CD1c-positive myeloid dendritic cell (primary cell): ENCODE data around the gene ATP6V0A1.
A peak's percentile ranks its signal among the peaks of the same experiment; 100 is the strongest.
"Not testable (repeated sequence)": the region's sequence is repeated elsewhere in the genome, so short reads cannot be mapped to it uniquely, and the experiment has no call there.

Experiments
- DNase-seq: peaks from one replicate; pipeline ENCODE4 v3.0.0-alpha.2; 2016; ENCODE audit errors: extremely low spot score

ATP6V0A1 gene

GRCh38 chr17:42436391-42436790, 22.3 kb upstream of the ATP6V0A1 start:
- DNase-seq = peak; percentile 75

GRCh38 chr17:42438600-42439567, 19.8 kb upstream of the ATP6V0A1 start:
- DNase-seq = peak; percentile 40

GRCh38 chr17:42441371-42442195, 17.1 kb upstream of the ATP6V0A1 start:
- peak; percentile 64 for DNase-seq

- DNase-seq = no peak
Measured at GRCh38 chr17:42442196-42442565, 16.5 kb upstream of the ATP6V0A1 start.

GRCh38 chr17:42449176-42449575, 9.5 kb upstream of the ATP6V0A1 start:
- DNase-seq = not testable (repeated sequence)

- not testable (repeated sequence) for DNase-seq
Measured at GRCh38 chr17:42449838-42450237, 8.8 kb upstream of the ATP6V0A1 start.

GRCh38 chr17:42451270-42451669, 7.4 kb upstream of the ATP6V0A1 start:
- DNase-seq = not testable (repeated sequence)

- peak; percentile 82 for DNase-seq
Measured at GRCh38 chr17:42453439-42453838, 5.2 kb upstream of the ATP6V0A1 start.

- not testable (repeated sequence) for DNase-seq
Measured at GRCh38 chr17:42454987-42455386, 3.7 kb upstream of the ATP6V0A1 start.

- peak; percentile 90 for DNase-seq
Measured at GRCh38 chr17:42456223-42457106, 2.2 kb upstream of the ATP6V0A1 start.

GRCh38 chr17:42457107-42457792, 1.4 kb upstream of the ATP6V0A1 start:
- DNase-seq = peak; percentile 89

- peak; percentile 42 for DNase-seq
Measured at GRCh38 chr17:42459256-42459800, 650 bp downstream of the ATP6V0A1 start.

- DNase-seq = peak; percentile 35
Measured at GRCh38 chr17:42459801-42460281, 1.2 kb downstream of the ATP6V0A1 start.

GRCh38 chr17:42460371-42460770, 1.7 kb downstream of the ATP6V0A1 start:
- DNase-seq = peak; percentile 50

GRCh38 chr17:42463976-42464400, 5.3 kb downstream of the ATP6V0A1 start:
- no peak for DNase-seq

GRCh38 chr17:42467889-42468288, 9.2 kb downstream of the ATP6V0A1 start:
- DNase-seq = no peak

- DNase-seq = no peak
Measured at GRCh38 chr17:42472709-42473521, 14.2 kb downstream of the ATP6V0A1 start.

GRCh38 chr17:42474276-42474675, 15.6 kb downstream of the ATP6V0A1 start:
- DNase-seq = no peak

GRCh38 chr17:42475121-42475520, 16.4 kb downstream of the ATP6V0A1 start:
- peak; percentile 37 for DNase-seq
